ENCODE data around the gene CDK8.

The CDK8 gene

DNA sequence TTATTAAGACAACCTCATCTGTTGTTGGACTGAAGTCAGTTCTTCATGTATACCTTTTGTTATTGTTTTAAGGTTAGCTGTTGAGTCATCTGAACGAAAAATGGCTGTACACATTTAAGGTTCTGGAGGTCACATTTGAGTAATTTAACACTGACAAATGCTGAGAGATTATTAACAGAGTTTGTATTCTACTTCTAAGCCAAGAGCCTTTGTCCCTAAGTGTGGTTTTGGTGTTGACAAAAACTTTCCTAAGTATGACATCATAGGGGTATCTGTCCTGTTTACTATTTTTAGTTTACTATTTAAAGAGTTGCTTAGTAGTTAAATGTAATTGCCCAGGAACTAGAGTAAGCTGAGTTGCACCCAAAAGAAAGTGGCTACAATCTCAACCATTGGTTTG lies 71.9 kb downstream of the CDK8 start:
- no peaks in the 10 kb centered on the region for H3K36me3 ChIP-seq (ENCODE audit: insufficient read depth, insufficient read length, low read length)
- H3K27me3 ChIP-seq (ENCODE audit: insufficient read depth, insufficient read length): no peaks in the 10 kb centered on the region
- DNase-seq (ENCODE audit: low read depth, low spot score): no peak
- H3K9ac ChIP-seq (ENCODE audit: insufficient read length, low read depth): no peak overlapping the region
- no peaks in the 10 kb centered on the region for H3K9me3 ChIP-seq (ENCODE audit: insufficient read depth, low read length)
- TF ChIP-seq ZNF274 (IDR thresholded peaks at IDR 0.05; ENCODE audit: low read depth, low read length) (no peak), SUZ12 (IDR thresholded peaks at IDR 0.05; ENCODE audit: extremely low read depth, insufficient read depth, insufficient read length) (no peak), YY1 (IDR thresholded peaks at IDR 0.05; ENCODE audit: insufficient read depth, insufficient read length) (no peak)
- no peaks in the 10 kb centered on the region for H3K4me1 ChIP-seq (ENCODE audit: insufficient read depth, insufficient read length)
- H3K4me3 ChIP-seq (ENCODE audit: insufficient read length, low read depth): no peak overlapping the region

DNA sequence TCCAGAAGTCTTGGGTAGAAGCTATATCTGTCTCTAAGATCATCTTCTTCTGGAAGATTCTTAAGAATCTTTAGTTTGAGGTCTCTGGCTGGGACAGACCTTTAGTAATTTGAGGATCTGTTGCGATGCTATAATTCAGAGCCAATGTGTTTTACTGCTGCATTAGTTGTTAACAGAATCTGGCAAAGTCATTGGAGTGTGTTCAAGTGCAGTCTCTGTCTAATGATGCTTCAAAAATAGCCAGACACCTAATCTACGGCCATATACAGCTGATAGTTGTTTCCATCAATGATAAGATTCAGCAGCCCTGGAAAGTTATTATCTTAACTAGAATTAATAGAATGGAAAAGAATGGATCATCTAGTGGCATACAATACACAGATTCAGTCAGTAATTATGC lies 72.6 kb downstream of the CDK8 start:
- TF ChIP-seq YY1 (IDR thresholded peaks at IDR 0.05; ENCODE audit: insufficient read depth, insufficient read length): no peak
- TF ChIP-seq ZNF274 (IDR thresholded peaks at IDR 0.05; ENCODE audit: low read depth, low read length): no peak
- no peak for TF ChIP-seq SUZ12 (IDR thresholded peaks at IDR 0.05; ENCODE audit: extremely low read depth, insufficient read depth, insufficient read length)
- Histone ChIP-seq H3K4me1 (ENCODE audit: insufficient read depth, insufficient read length) (no peaks in the 10 kb centered on the region), H3K4me3 (ENCODE audit: insufficient read length, low read depth) (no peak overlapping the region), H3K9me3 (ENCODE audit: insufficient read depth, low read length) (no peaks in the 10 kb centered on the region), H3K27me3 (ENCODE audit: insufficient read depth, insufficient read length) (no peaks in the 10 kb centered on the region), H3K9ac (ENCODE audit: insufficient read length, low read depth) (no peak overlapping the region), H3K36me3 (ENCODE audit: insufficient read depth, insufficient read length, low read length) (no peaks in the 10 kb centered on the region)
- no peak for DNase-seq (ENCODE audit: low read depth, low spot score)

DNA sequence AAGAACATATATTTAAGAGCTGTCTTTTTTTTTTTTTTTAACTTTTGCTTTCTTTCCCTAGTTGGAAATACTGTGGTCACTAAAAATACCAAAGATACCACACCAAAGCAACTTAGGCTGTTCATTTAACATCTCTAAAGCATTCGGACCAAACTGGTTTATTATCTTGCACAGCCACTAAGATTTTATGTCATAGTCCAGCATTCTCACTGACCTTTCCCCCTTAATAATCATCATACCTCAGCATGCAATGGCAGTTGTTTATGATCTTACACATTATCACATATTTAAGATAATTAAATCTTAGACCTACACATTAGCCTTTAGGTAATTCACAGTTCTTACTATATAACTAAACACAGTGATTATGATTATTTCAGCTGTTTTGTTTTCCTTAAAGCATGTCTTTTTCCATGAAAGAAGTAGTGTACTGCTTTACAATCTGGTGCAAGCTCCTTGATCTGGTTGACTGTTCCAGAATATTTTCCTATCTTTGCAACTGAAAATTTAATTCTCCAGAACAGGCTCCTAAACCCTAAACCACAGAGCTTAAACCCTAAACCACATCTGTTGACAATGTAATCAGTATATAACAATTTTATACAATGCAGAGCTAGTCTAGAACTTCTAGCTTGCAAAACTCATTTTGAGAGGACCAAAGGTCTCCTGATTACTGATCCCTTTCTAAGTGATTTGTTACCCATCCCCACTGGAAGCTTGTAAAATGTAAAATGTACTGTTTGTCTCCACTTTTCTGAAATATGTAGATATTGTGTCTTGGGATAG lies 74.2 kb downstream of the CDK8 start:
- H3K9ac ChIP-seq (ENCODE audit: insufficient read length, low read depth): no peak overlapping the region
- H3K9me3 ChIP-seq (ENCODE audit: insufficient read depth, low read length): no peaks in the 10 kb centered on the region
- no peaks in the 10 kb centered on the region for H3K36me3 ChIP-seq (ENCODE audit: insufficient read depth, insufficient read length, low read length)
- no peak overlapping the region for H3K4me3 ChIP-seq (ENCODE audit: insufficient read length, low read depth)
- no peaks in the 10 kb centered on the region for H3K4me1 ChIP-seq (ENCODE audit: insufficient read depth, insufficient read length)
- no peaks in the 10 kb centered on the region for H3K27me3 ChIP-seq (ENCODE audit: insufficient read depth, insufficient read length)
- DNase-seq (ENCODE audit: low read depth, low spot score): no peak
- TF ChIP-seq SUZ12 (IDR thresholded peaks at IDR 0.05; ENCODE audit: extremely low read depth, insufficient read depth, insufficient read length): no peak
- TF ChIP-seq YY1 (IDR thresholded peaks at IDR 0.05; ENCODE audit: insufficient read depth, insufficient read length): no peak
- TF ChIP-seq ZNF274 (IDR thresholded peaks at IDR 0.05; ENCODE audit: low read depth, low read length): no peak

DNA sequence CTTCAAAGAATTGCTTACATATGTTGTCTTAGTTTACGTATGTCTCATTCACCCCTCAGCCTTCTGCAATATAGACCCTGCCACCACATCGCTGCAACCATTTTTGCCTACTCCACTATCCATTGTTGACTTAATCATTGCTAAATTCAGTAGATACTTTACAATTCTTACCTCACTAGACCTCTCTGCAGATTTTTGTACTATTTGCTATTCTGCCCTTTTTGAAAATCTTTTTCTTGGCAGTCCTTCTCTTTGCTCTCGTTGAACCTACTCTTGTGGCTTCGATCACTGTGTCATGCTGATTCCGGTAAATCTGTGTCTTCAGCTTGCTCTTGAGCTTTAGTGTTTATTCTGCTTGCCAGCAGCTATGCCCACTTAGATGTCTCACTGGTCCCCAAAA lies 81.2 kb downstream of the CDK8 start:
- H3K4me3 ChIP-seq (ENCODE audit: insufficient read length, low read depth): no peak overlapping the region
- DNase-seq (ENCODE audit: low read depth, low spot score): no peak
- no peaks in the 10 kb centered on the region for H3K4me1 ChIP-seq (ENCODE audit: insufficient read depth, insufficient read length)
- TF ChIP-seq SUZ12 (IDR thresholded peaks at IDR 0.05; ENCODE audit: extremely low read depth, insufficient read depth, insufficient read length) (no peak), YY1 (IDR thresholded peaks at IDR 0.05; ENCODE audit: insufficient read depth, insufficient read length) (no peak), ZNF274 (IDR thresholded peaks at IDR 0.05; ENCODE audit: low read depth, low read length) (no peak)
- H3K9me3 ChIP-seq (ENCODE audit: insufficient read depth, low read length): no peaks in the 10 kb centered on the region
- H3K9ac ChIP-seq (ENCODE audit: insufficient read length, low read depth): no peak overlapping the region
- no peaks in the 10 kb centered on the region for H3K36me3 ChIP-seq (ENCODE audit: insufficient read depth, insufficient read length, low read length)
- no peaks in the 10 kb centered on the region for H3K27me3 ChIP-seq (ENCODE audit: insufficient read depth, insufficient read length)

DNA sequence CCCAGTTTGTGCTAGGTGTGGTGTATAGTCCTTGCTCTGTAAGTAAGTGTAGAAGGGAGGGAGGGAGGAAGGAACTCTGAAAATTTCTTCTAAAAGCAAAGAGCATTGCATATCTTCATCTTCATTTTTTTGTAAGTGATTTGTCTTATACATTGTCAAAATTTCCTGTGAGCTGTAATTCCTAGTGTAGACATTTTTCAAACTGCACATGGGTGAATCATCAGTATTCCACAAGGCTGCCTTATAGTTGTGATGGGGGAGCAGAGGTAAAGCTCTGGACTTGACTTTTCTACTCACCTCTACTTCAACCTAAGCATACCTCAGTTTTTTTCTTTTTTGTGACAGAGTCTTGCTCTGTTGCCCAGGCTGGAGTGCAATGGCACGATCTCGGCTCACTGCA lies 86.9 kb downstream of the CDK8 start:
- DNase-seq (ENCODE audit: low read depth, low spot score): no peak
- Histone ChIP-seq H3K4me3 (ENCODE audit: insufficient read length, low read depth) (no peak overlapping the region), H3K9me3 (ENCODE audit: insufficient read depth, low read length) (no peaks in the 10 kb centered on the region), H3K36me3 (ENCODE audit: insufficient read depth, insufficient read length, low read length) (no peaks in the 10 kb centered on the region), H3K9ac (ENCODE audit: insufficient read length, low read depth) (no peak overlapping the region), H3K4me1 (ENCODE audit: insufficient read depth, insufficient read length) (no peaks in the 10 kb centered on the region), H3K27me3 (ENCODE audit: insufficient read depth, insufficient read length) (no peaks in the 10 kb centered on the region)
- no peak for TF ChIP-seq SUZ12 (IDR thresholded peaks at IDR 0.05; ENCODE audit: extremely low read depth, insufficient read depth, insufficient read length)

DNA sequence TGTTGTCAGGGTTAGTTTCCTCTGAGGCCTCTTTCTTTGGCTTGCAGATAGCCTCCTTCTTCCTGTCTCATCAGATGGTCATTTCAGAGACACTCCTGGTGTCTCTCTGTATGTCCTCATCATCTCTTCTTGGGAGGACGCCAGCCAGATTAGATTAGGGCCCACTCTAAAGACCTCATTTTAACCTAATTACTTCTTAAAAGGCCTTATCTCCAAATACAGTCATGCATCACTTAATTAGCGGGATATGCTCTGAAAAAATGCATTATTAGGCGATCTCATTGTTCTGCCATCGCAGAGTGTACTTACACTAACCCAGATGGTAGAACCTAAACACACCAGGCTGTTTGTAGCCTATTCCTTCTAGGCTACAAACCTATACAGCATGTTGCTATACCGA lies 89.0 kb downstream of the CDK8 start:
- Histone ChIP-seq H3K4me1 (ENCODE audit: insufficient read depth, insufficient read length) (no peaks in the 10 kb centered on the region), H3K4me3 (ENCODE audit: insufficient read length, low read depth) (no peak overlapping the region), H3K9me3 (ENCODE audit: insufficient read depth, low read length) (no peaks in the 10 kb centered on the region), H3K27me3 (ENCODE audit: insufficient read depth, insufficient read length) (no peaks in the 10 kb centered on the region), H3K9ac (ENCODE audit: insufficient read length, low read depth) (no peak overlapping the region), H3K36me3 (ENCODE audit: insufficient read depth, insufficient read length, low read length) (no peaks in the 10 kb centered on the region)
- no peak for DNase-seq (ENCODE audit: low read depth, low spot score)
- no peak for TF ChIP-seq YY1 (IDR thresholded peaks at IDR 0.05; ENCODE audit: insufficient read depth, insufficient read length)
- TF ChIP-seq ZNF274 (IDR thresholded peaks at IDR 0.05; ENCODE audit: low read depth, low read length): no peak
- TF ChIP-seq SUZ12 (IDR thresholded peaks at IDR 0.05; ENCODE audit: extremely low read depth, insufficient read depth, insufficient read length): no peak

DNA sequence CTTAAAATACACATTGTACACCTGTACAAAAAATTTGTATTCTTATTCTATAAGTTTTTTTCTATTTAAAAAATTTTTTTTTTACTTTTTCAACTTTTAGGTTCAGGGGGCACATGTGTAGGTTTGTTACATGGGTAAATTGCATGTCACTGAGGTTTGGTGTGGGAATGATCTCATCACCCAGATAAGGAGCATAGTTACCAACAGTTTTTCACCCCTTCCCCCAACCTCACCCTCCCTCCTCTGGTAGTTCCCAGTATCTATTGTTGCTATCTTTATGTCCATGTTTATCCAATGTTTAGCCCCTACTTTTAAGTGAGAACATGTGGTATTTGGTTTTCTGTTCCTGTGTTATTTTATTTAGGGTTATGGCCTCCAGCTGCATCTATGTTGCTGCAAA lies 89.9 kb downstream of the CDK8 start:
- Histone ChIP-seq H3K27me3 (ENCODE audit: insufficient read depth, insufficient read length) (no peaks in the 10 kb centered on the region), H3K9ac (ENCODE audit: insufficient read length, low read depth) (no peak overlapping the region), H3K4me3 (ENCODE audit: insufficient read length, low read depth) (no peak overlapping the region), H3K36me3 (ENCODE audit: insufficient read depth, insufficient read length, low read length) (no peaks in the 10 kb centered on the region), H3K4me1 (ENCODE audit: insufficient read depth, insufficient read length) (peaks cover 2% of the 10 kb centered on the region), H3K9me3 (ENCODE audit: insufficient read depth, low read length) (no peaks in the 10 kb centered on the region)
- no peak for DNase-seq (ENCODE audit: low read depth, low spot score)
- no peak for TF ChIP-seq ZNF274 (IDR thresholded peaks at IDR 0.05; ENCODE audit: low read depth, low read length)
- TF ChIP-seq SUZ12 (IDR thresholded peaks at IDR 0.05; ENCODE audit: extremely low read depth, insufficient read depth, insufficient read length): no peak
- TF ChIP-seq YY1 (IDR thresholded peaks at IDR 0.05; ENCODE audit: insufficient read depth, insufficient read length): no peak

All from NT2/D1 (cell line).